ENCODE data around the gene FAM83F. TPM values are rescaled to one million over a fixed set of nuclear protein-coding genes. Genes with fewer than 3 reads are reported as not detected.

FAM83F gene
- total RNA-seq, 1 experiment from 2014 or later, result 43.1 TPM

- TF ChIP-seq AFF4 (CRISPR knock-in tag; IDR thresholded peaks at IDR 0.05; ENCODE audit: borderline replicate concordance), result no peak
- no peak for TF ChIP-seq USF1 (CRISPR knock-in tag; IDR thresholded peaks at IDR 0.05)
These were observed 32.7 kb downstream of the FAM83F start (continued) for GRCh38 chr22:40027191-40028097.

GRCh38 chr22:40028098-40028425, 33.3 kb downstream of the FAM83F start:
- Mint-ChIP-seq H3K9me3 (no peaks in the 10 kb centered on the region), H3K27ac (peak overlapping the region; percentile 32; the same call in 1 of the 2 replicates), H3K27me3 (ENCODE audit: low read depth) (no peaks in the 10 kb centered on the region), H3K4me1 (peaks cover 22% of the 10 kb centered on the region), H3K4me3 (no peak overlapping the region), H3K36me3 (no peaks in the 10 kb centered on the region; the same call in 1 of the 2 replicates)
- TF ChIP-seq NR2C2 (CRISPR knock-in tag; IDR thresholded peaks at IDR 0.05) (no peak), FOXJ3 (CRISPR knock-in tag; IDR thresholded peaks at IDR 0.05; ENCODE audit: borderline replicate concordance) (no peak), CBFB (CRISPR knock-in tag; IDR thresholded peaks at IDR 0.05; ENCODE audit: low read depth) (no peak), NFYB (CRISPR knock-in tag; conservative IDR thresholded peaks at IDR 0.05; ENCODE audit: low read depth) (no peak)
- ATAC-seq, result no peak
- no peak for DNase-seq (ENCODE audit: low spot score)
- POLR2A ChIA-PET, result interaction anchor here (0.6 kb wide), 1 partner anchor 1478 kb away, joined by 4 read pairs; no protein-coding TSS in a partner anchor
- CTCF ChIA-PET, result interaction anchor here (1.1 to 1.9 kb wide), 4 partner anchors 9 to 95 kb away, joined by 3 to 13 read pairs (median 6); no protein-coding TSS in a partner anchor

- Mint-ChIP-seq H3K9me3 (no peaks in the 10 kb centered on the region), H3K36me3 (no peaks in the 10 kb centered on the region), H3K4me3 (no peak overlapping the region), H3K27ac (no peak overlapping the region), H3K27me3 (ENCODE audit: low read depth) (no peaks in the 10 kb centered on the region; the same call in 1 of the 2 replicates), H3K4me1 (peaks cover 17% of the 10 kb centered on the region)
- ChIA-PET POLR2A (interaction anchor here (0.6 to 0.8 kb wide), 2 partner anchors 15 kb away, joined by 3 read pairs; no protein-coding TSS in a partner anchor), CTCF (interaction anchor here (0.6 to 1.9 kb wide), 5 partner anchors 7 to 430 kb away, joined by 3 to 13 read pairs (median 6); no protein-coding TSS in a partner anchor)
- ATAC-seq (no peak), DNase-seq (ENCODE audit: low spot score) (no peak)
- TF ChIP-seq CREB1 (CRISPR knock-in tag; IDR thresholded peaks at IDR 0.05), result no peak
- no peak for TF ChIP-seq IRF2 (CRISPR knock-in tag; IDR thresholded peaks at IDR 0.05; ENCODE audit: borderline replicate concordance, low read depth)
- TF ChIP-seq E2F1 (CRISPR knock-in tag; IDR thresholded peaks at IDR 0.05), result no peak
- TF ChIP-seq CREM (CRISPR knock-in tag; IDR thresholded peaks at IDR 0.05), result no peak
- TF ChIP-seq ERG (CRISPR knock-in tag; IDR thresholded peaks at IDR 0.05), result no peak
- TF ChIP-seq MAX (CRISPR knock-in tag; IDR thresholded peaks at IDR 0.05), result no peak
- TF ChIP-seq ZMAT4 (CRISPR knock-in tag; IDR thresholded peaks at IDR 0.05), result no peak
- no peak for TF ChIP-seq ATF3 (CRISPR knock-in tag; conservative IDR thresholded peaks at IDR 0.05)
- TF ChIP-seq ZNF671 (CRISPR knock-in tag; IDR thresholded peaks at IDR 0.05), result no peak
- no peak for TF ChIP-seq E2F5 (CRISPR knock-in tag; IDR thresholded peaks at IDR 0.05)
These were observed 34.6 kb downstream of the FAM83F start for GRCh38 chr22:40029189-40029890.

All from WTC11 (cell line).